Upper lobe of right lung (tissue), 1 donor: ENCODE results near the gene FAM107A. TPM values are rescaled to one million over a fixed set of nuclear protein-coding genes. Genes with fewer than 3 reads are reported as not detected.

Experiments used
- ATAC-seq: fragments of 200-7000 bp; cut with Tn5 transposase; one replicate; pipeline ENCODE4 v1.9.1; 2020; ENCODE audit warnings: mild to moderate bottlenecking, moderate library complexity
- DNase-seq: peaks from one replicate; pipeline ENCODE4 v3.0.0-alpha.2; 2020
- H3K27ac ChIP-seq: fragments of 200-600 bp; one replicate; pipeline ENCODE4 v1.8.0; 2022
- H3K27me3 ChIP-seq: fragments of 200-600 bp; one replicate; pipeline ENCODE4 v1.8.0; 2022; ENCODE audit warnings: mild to moderate bottlenecking
- H3K36me3 ChIP-seq: fragments of 200-600 bp; one replicate; pipeline ENCODE4 v1.8.0; 2022
- H3K4me1 ChIP-seq: fragments of 200-600 bp; one replicate; pipeline ENCODE4 v1.8.0; 2022
- H3K4me3 ChIP-seq: fragments of 200-600 bp; one replicate; pipeline ENCODE4 v1.8.0; 2022; ENCODE audit warnings: mild to moderate bottlenecking
- H3K9me3 ChIP-seq: fragments of 200-600 bp; one replicate; pipeline ENCODE4 v1.8.0; 2022
- intact Hi-C: fragments of 100-400 bp; cut with DNase I; formaldehyde crosslinking; loops from one replicate; pipeline ENCODE4 v1.11.0; 2022
- total RNA-seq: library from RNA; stranded (reverse); fragmentation: NEBNext Ultra II Directional; extraction: Animal tissue kit (Norgen Biotek cat#: 25700); gene quantifications from one replicate; pipeline ENCODE4 v1.2.1, GENCODE V29; 2021
- TF ChIP-seq, protein P1 (sequence below): fragments of 200-600 bp; IDR thresholded peaks from one replicate; pipeline ENCODE4 v1.8.0; 2022; ENCODE audit warnings: antibody characterized with exemption
- donor health status: DM: no; HTN: yes; CAD: no; lungs with severe emphysema.

Gene FAM107A
- total RNA-seq, 1 donor from 2014 or later, result 91.5 TPM

DNA sequence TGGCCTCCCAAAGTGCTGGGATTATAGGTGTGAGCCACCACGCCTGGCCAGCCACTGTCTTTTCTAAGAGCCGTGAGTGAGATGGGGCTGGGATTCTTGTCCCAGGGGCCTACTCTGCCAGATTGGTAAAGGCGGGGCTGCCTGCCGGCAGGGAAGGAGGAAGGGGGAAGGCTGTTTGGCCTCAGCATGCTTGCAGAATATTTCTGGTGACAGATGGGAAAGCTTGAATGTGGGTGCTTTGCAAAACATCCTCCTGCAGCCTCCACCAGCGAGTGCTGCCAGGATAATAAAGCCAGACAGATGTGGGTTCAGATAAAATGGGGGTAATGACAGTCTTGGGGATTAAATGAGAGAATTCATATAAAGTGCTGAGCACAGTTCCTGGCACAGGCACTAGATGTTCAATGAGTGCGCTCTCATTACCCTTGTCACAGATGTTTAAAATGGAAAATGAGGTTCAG lies 20.4 kb downstream of the FAM107A start:
- TF ChIP-seq, protein P1, sequence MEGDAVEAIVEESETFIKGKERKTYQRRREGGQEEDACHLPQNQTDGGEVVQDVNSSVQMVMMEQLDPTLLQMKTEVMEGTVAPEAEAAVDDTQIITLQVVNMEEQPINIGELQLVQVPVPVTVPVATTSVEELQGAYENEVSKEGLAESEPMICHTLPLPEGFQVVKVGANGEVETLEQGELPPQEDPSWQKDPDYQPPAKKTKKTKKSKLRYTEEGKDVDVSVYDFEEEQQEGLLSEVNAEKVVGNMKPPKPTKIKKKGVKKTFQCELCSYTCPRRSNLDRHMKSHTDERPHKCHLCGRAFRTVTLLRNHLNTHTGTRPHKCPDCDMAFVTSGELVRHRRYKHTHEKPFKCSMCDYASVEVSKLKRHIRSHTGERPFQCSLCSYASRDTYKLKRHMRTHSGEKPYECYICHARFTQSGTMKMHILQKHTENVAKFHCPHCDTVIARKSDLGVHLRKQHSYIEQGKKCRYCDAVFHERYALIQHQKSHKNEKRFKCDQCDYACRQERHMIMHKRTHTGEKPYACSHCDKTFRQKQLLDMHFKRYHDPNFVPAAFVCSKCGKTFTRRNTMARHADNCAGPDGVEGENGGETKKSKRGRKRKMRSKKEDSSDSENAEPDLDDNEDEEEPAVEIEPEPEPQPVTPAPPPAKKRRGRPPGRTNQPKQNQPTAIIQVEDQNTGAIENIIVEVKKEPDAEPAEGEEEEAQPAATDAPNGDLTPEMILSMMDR, result no peak
- Histone ChIP-seq H3K4me3 (no peak overlapping the region), H3K4me1 (no peaks in the 10 kb centered on the region), H3K36me3 (no peaks in the 10 kb centered on the region), H3K27me3 (no peaks in the 10 kb centered on the region), H3K27ac (no peak overlapping the region), H3K9me3 (no peaks in the 10 kb centered on the region)
- intact Hi-C loops, result no loop called here
- no peak for ATAC-seq
- DNase-seq, result no peak

DNA sequence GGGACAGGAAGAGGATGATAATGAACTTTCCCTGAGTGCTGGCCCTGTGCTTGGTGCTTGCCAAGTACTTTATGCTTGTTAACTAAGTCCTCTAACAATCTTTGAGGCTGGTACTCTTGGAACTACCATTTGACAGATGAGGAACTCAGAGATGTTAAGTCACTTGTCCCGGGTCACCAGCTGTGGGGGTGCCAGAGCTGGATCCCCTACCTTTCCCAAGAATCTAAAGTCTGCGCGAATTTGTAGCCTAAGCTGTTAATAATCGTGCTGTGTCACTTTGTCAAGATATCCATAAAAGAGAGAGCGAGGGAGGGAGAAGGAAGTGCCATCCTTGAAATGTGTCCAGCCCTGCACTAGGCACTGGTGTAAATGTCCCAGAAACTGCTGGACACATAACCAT lies 21.2 kb downstream of the FAM107A start:
- Histone ChIP-seq H3K27ac (no peak overlapping the region), H3K4me3 (no peak overlapping the region), H3K9me3 (no peaks in the 10 kb centered on the region), H3K36me3 (no peaks in the 10 kb centered on the region), H3K27me3 (no peaks in the 10 kb centered on the region), H3K4me1 (no peaks in the 10 kb centered on the region)
- no peak for DNase-seq
- intact Hi-C loops, result no loop called here
- no peak for ATAC-seq
- TF ChIP-seq, protein P1, result no peak

DNA sequence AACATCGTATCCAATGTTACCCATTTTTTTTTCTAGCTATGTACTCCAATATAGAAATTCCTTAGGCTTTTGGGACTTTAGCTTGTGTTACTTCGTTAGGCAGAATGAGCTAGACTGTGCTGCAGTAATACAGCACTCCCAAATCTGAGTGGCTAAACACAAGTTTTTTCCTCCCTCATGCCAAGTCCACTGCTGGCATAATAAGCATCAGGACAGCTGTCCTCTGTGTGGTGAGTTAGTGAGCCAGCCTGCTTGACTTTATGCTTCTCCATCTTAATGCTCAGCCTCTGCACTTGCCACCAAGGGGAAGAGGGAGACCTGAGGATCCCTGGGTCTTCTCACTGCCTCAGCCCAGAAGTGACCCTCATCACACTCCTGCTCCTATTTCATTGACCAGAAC lies 22.0 kb downstream of the FAM107A start:
- intact Hi-C loops, result no loop called here
- H3K27ac ChIP-seq, result no peak overlapping the region
- H3K36me3 ChIP-seq, result no peaks in the 10 kb centered on the region
- TF ChIP-seq, protein P1, result no peak
- ATAC-seq, result no peak
- H3K27me3 ChIP-seq, result no peaks in the 10 kb centered on the region
- no peak for DNase-seq
- no peak overlapping the region for H3K4me3 ChIP-seq
- no peaks in the 10 kb centered on the region for H3K9me3 ChIP-seq
- H3K4me1 ChIP-seq, result no peaks in the 10 kb centered on the region

DNA sequence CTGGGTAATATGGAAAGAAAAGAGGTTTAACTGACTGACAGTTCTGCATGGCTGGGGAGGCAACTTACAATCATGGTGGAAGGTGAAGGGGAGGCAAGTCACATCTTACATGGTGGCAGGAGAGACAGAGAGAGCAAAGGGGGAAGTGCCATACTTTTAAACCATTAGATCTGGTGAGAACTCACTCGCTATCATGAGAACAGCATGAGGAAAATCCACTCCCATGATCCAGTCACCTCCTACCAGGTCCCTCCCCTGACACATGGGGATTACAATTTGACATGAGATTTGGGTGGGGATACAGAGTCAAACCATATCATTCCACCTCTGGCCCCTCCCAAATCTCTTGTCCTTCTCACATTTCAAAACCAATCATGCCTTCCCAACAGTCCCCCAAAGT lies 24.2 kb downstream of the FAM107A start:
- Histone ChIP-seq H3K27me3 (no peaks in the 10 kb centered on the region), H3K9me3 (no peaks in the 10 kb centered on the region), H3K27ac (no peak overlapping the region), H3K36me3 (no peaks in the 10 kb centered on the region), H3K4me1 (no peaks in the 10 kb centered on the region), H3K4me3 (no peak overlapping the region)
- intact Hi-C loops, result no loop called here
- ATAC-seq (no peak), DNase-seq (no peak)
- TF ChIP-seq, protein P1, result no peak

DNA sequence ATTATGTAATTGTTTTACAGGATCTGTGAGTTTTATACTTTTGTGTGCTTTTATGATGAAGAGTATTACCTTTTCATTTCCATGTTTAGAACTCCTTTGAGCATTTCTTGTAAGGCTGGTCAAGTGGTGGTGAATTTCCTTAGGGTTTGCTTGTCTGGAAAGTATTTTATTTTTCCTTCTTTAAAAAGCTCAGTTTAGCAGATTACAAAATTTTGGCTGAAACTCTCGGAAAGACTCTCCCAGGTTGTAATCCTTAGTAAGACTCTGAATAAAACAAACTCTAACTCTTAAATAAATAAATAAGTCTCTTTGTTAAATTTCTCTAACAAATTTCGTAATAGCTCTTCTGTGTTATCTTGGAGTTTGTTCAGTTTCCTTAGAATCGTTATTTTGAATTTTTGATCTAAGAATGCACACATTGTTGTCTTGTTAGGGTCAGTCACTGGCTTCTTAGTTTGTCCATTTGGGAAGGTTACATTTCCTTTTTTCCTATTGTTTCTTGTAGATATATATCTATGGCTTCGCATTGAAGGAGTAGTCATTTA lies 25.5 kb downstream of the FAM107A start:
- Histone ChIP-seq H3K9me3 (no peaks in the 10 kb centered on the region), H3K36me3 (no peaks in the 10 kb centered on the region), H3K4me3 (no peak overlapping the region), H3K27me3 (no peaks in the 10 kb centered on the region), H3K27ac (no peak overlapping the region), H3K4me1 (no peaks in the 10 kb centered on the region)
- ATAC-seq (no peak), DNase-seq (no peak)
- intact Hi-C loops, result no loop called here
- TF ChIP-seq, protein P1, result no peak

DNA sequence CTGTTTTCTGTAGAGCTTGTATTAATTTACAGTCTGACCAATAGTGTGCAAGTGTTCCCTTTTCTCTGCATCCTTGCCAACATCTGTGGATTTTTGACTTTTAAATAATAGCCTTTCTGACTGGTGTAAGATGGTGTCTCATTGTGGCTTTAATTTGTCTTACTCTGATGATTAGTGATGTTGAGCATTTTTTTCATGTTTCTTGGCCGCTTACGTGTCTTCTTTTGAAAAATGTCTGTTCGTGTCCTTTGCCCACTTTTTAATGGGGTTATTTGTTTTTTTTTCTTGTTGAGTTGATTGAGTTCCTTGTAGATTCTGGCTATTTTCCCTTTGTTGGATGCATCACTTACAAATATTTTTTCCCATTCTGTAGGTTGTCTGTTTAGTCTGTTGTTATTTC lies 32.6 kb downstream of the FAM107A start:
- ATAC-seq, result no peak
- no peaks in the 10 kb centered on the region for H3K4me1 ChIP-seq
- TF ChIP-seq, protein P1, result no peak

More for the DNA sequence above, 32.6 kb downstream of the FAM107A start:
- intact Hi-C loops, result no loop called here
- H3K36me3 ChIP-seq, result no peaks in the 10 kb centered on the region
- no peaks in the 10 kb centered on the region for H3K9me3 ChIP-seq
- H3K4me3 ChIP-seq, result no peak overlapping the region
- no peak for DNase-seq
- no peaks in the 10 kb centered on the region for H3K27me3 ChIP-seq
- no peak overlapping the region for H3K27ac ChIP-seq
